ENCODE measurements around the gene RMI2. TPM values are rescaled to one million over a fixed set of nuclear protein-coding genes. Genes with fewer than 3 reads are reported as not detected.

Gene RMI2
- total RNA-seq, 5 donors from 2014 or later (not counting 1 experiment from before 2014, with no cell fraction given) = 1.8 to 6.3 (median 4.2) TPM

- Mint-ChIP-seq H3K36me3 (no peaks in the 10 kb centered on the region), H3K9me3 (no peaks in the 10 kb centered on the region), H3K4me1 (peaks cover 8 to 15% (median 9%) of the 10 kb centered on the region in 3 donors), H3K27ac (no peak overlapping the region), H3K4me3 (no peak overlapping the region), H3K27me3 (no peaks in the 10 kb centered on the region)
- ATAC-seq (replicated peaks in 1 of 4) (no peak), DNase-seq (no peak)
- ChIA-PET CTCF (no interaction called here), POLR2A (interaction anchor here in 1 of 2 donors (0.7 kb wide), 1 partner anchor 314 kb away, joined by 7 read pairs; no protein-coding TSS in a partner anchor)
- 100% methylated on average over 1 of the region's 4 CpGs for WGBS (ENCODE audit: insufficient coverage)
- Histone ChIP-seq H3K36me3 (ENCODE audit: control insufficient read depth in 2 of 2, extremely low read depth in 1 of 2, insufficient read depth in 1 of 2, low read length in 1 of 2) (no peaks in the 10 kb centered on the region), H3K4me3 (ENCODE audit: control insufficient read depth in 1 of 2, extremely low read depth in 1 of 2, low read length in 1 of 2) (no peak overlapping the region), H3K4me1 (ENCODE audit: control insufficient read depth in 1 of 2, extremely low read depth in 1 of 2, insufficient read depth in 2 of 2, low read length in 2 of 2) (peaks cover 5 to 11% of the 10 kb centered on the region in 2 experiments), H3K27me3 (replicated peaks in 1 of 2; ENCODE audit: control insufficient read depth in 2 of 2, extremely low read depth in 1 of 2, insufficient read depth in 2 of 2, low read length in 1 of 2) (peaks cover 0 to 6% of the 10 kb centered on the region in 2 experiments), H3K9me3 (no peaks in the 10 kb centered on the region), H3K27ac (ENCODE audit: low read length) (no peak overlapping the region)
Observed at GRCh38 chr16:11340710-11341109, 4.5 kb upstream of the RMI2 start.

GRCh38 chr16:11341371-11341770 is 3.9 kb upstream of the RMI2 start:
- H3K27ac Mint-ChIP-seq = no peak overlapping the region
- no peaks in the 10 kb centered on the region for H3K9me3 Mint-ChIP-seq
- 89% methylated on average over 3 of the region's 9 CpGs for WGBS (ENCODE audit: insufficient coverage)
- H3K4me1 Mint-ChIP-seq = peaks cover 9 to 19% (median 14%) of the 10 kb centered on the region in 3 donors
- H3K4me1 ChIP-seq (ENCODE audit: control insufficient read depth in 1 of 2, extremely low read depth in 1 of 2, insufficient read depth in 2 of 2, low read length in 2 of 2) = peaks cover 5 to 18% of the 10 kb centered on the region in 2 experiments
- POLR2A ChIA-PET = no interaction called here
- H3K9me3 ChIP-seq = no peaks in the 10 kb centered on the region
- H3K4me3 ChIP-seq (ENCODE audit: control insufficient read depth in 1 of 2, extremely low read depth in 1 of 2, low read length in 1 of 2) = no peak overlapping the region
- DNase-seq (no peak), ATAC-seq (replicated peaks in 1 of 4) (no peak)
- H3K27me3 Mint-ChIP-seq = no peaks in the 10 kb centered on the region
- CTCF ChIA-PET = interaction anchor here in 1 of 2 donors (0.5 kb wide), 1 partner anchor 204 kb away, joined by 8 read pairs; no protein-coding TSS in a partner anchor
- H3K27me3 ChIP-seq (replicated peaks in 1 of 2; ENCODE audit: control insufficient read depth in 2 of 2, extremely low read depth in 1 of 2, insufficient read depth in 2 of 2, low read length in 1 of 2) = peaks cover 0 to 9% of the 10 kb centered on the region in 2 experiments
- H3K36me3 Mint-ChIP-seq = no peaks in the 10 kb centered on the region
- H3K27ac ChIP-seq (ENCODE audit: low read length) = no peak overlapping the region
- no peak overlapping the region for H3K4me3 Mint-ChIP-seq
- H3K36me3 ChIP-seq (ENCODE audit: control insufficient read depth in 2 of 2, extremely low read depth in 1 of 2, insufficient read depth in 1 of 2, low read length in 1 of 2) = no peaks in the 10 kb centered on the region

DNA sequence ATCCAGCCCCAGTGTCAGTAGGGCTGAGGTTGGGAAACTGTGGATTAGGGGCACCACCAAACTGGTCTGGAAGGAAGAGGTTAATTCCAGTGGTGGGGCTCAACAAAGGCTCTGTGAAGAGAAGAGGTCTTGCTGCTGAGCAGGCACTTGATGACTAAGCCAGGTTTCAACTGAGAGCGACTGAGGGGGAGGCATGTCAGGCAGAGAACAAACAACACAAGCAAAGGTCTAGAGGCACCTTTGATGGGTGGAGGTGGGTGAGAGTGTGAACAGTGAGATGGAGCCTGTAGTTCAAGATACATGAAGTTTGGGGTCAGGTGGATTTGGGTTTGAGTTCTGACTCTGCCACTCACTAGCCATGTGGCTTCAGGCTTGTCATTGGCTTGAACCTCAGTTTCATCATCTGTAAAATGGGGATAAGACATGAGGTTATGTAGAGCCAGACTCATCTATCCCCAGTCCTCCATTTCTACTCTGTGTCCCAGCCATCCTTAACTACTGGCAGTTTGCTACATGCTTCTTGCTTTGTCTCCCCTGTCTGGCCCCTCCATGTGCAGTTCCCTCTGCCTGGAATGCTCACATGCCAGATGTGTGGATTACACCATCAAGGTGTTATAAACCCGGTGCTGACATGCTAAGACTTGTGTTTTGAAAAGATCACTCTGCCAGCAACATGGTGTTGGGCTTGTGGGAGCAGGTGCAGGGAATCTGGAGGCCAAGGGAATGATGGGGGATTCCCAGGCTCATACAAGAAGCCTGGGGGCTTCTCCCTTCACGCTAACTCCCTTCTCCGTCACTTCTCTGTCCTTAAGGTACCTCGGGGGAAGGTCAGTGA is 3.0 kb upstream of the RMI2 start:
- H3K27me3 Mint-ChIP-seq = no peaks in the 10 kb centered on the region
- no peak overlapping the region for H3K4me3 Mint-ChIP-seq
- H3K27ac Mint-ChIP-seq = peak overlapping the region in 1 of 2 donors; percentile 52
- peaks cover 17 to 20% (median 20%) of the 10 kb centered on the region in 3 donors for H3K4me1 Mint-ChIP-seq
- WGBS (ENCODE audit: insufficient coverage) = 11% methylated on average over 1 of the region's 5 CpGs
- H3K27me3 ChIP-seq (replicated peaks in 1 of 2; ENCODE audit: control insufficient read depth in 2 of 2, extremely low read depth in 1 of 2, insufficient read depth in 2 of 2, low read length in 1 of 2) = peaks cover 0 to 14% of the 10 kb centered on the region in 2 experiments
- CTCF ChIA-PET = no interaction called here
- H3K36me3 ChIP-seq (ENCODE audit: control insufficient read depth in 2 of 2, extremely low read depth in 1 of 2, insufficient read depth in 1 of 2, low read length in 1 of 2) = no peaks in the 10 kb centered on the region
- no peaks in the 10 kb centered on the region for H3K36me3 Mint-ChIP-seq
- peaks cover 5 to 21% of the 10 kb centered on the region in 2 experiments for H3K4me1 ChIP-seq (ENCODE audit: control insufficient read depth in 1 of 2, extremely low read depth in 1 of 2, insufficient read depth in 2 of 2, low read length in 2 of 2)
- no peaks in the 10 kb centered on the region for H3K9me3 ChIP-seq
- no peak overlapping the region for H3K4me3 ChIP-seq (ENCODE audit: control insufficient read depth in 1 of 2, extremely low read depth in 1 of 2, low read length in 1 of 2)
- no peak for ATAC-seq (replicated peaks in 1 of 4)
- POLR2A ChIA-PET = no interaction called here
- no peak overlapping the region for H3K27ac ChIP-seq (ENCODE audit: low read length)
- H3K9me3 Mint-ChIP-seq = no peaks in the 10 kb centered on the region
- DNase-seq = no peak

GRCh38 chr16:11346700-11347319 is 1.6 kb downstream of the RMI2 start:
- peaks cover 20 to 27% (median 25%) of the 10 kb centered on the region in 3 donors for H3K4me1 Mint-ChIP-seq
- DNase-seq = no peak
- WGBS (ENCODE audit: insufficient coverage) = 93% methylated on average over 5 of the region's 9 CpGs
- H3K27me3 Mint-ChIP-seq = no peaks in the 10 kb centered on the region
- ChIA-PET CTCF (no interaction called here), POLR2A (no interaction called here)
- peak overlapping the region; percentile 78 to 88 (median 84) for H3K4me3 Mint-ChIP-seq
- peak overlapping the region in 1 of 2 donors; percentile 61 for H3K27ac Mint-ChIP-seq
- no peak overlapping the region for H3K4me3 ChIP-seq (ENCODE audit: control insufficient read depth in 1 of 2, extremely low read depth in 1 of 2, low read length in 1 of 2)
- H3K36me3 ChIP-seq (ENCODE audit: control insufficient read depth in 2 of 2, extremely low read depth in 1 of 2, insufficient read depth in 1 of 2, low read length in 1 of 2) = no peaks in the 10 kb centered on the region
- H3K9me3 Mint-ChIP-seq = no peaks in the 10 kb centered on the region
- H3K27me3 ChIP-seq (replicated peaks in 1 of 2; ENCODE audit: control insufficient read depth in 2 of 2, extremely low read depth in 1 of 2, insufficient read depth in 2 of 2, low read length in 1 of 2) = peaks cover 0 to 14% of the 10 kb centered on the region in 2 experiments
- ATAC-seq (replicated peaks in 1 of 4) = no peak
- peaks cover 4% of the 10 kb centered on the region for H3K36me3 Mint-ChIP-seq
- H3K4me1 ChIP-seq (ENCODE audit: control insufficient read depth in 1 of 2, extremely low read depth in 1 of 2, insufficient read depth in 2 of 2, low read length in 2 of 2) = peaks cover 5 to 24% of the 10 kb centered on the region in 2 experiments
- no peaks in the 10 kb centered on the region for H3K9me3 ChIP-seq
- H3K27ac ChIP-seq (ENCODE audit: low read length) = no peak overlapping the region

- CTCF ChIA-PET = interaction anchor here in 1 of 2 donors (0.7 kb wide), 1 partner anchor 23 kb away, joined by 3 read pairs; no protein-coding TSS in a partner anchor
- no peaks in the 10 kb centered on the region for H3K9me3 Mint-ChIP-seq
- Histone ChIP-seq H3K36me3 (ENCODE audit: control insufficient read depth in 2 of 2, extremely low read depth in 1 of 2, insufficient read depth in 1 of 2, low read length in 1 of 2) (no peaks in the 10 kb centered on the region), H3K4me1 (ENCODE audit: control insufficient read depth in 1 of 2, extremely low read depth in 1 of 2, insufficient read depth in 2 of 2, low read length in 2 of 2) (peaks cover 5 to 24% of the 10 kb centered on the region in 2 experiments), H3K27me3 (replicated peaks in 1 of 2; ENCODE audit: control insufficient read depth in 2 of 2, extremely low read depth in 1 of 2, insufficient read depth in 2 of 2, low read length in 1 of 2) (peaks cover 0 to 16% of the 10 kb centered on the region in 2 experiments), H3K9me3 (no peaks in the 10 kb centered on the region), H3K4me3 (ENCODE audit: control insufficient read depth in 1 of 2, extremely low read depth in 1 of 2, low read length in 1 of 2) (no peak overlapping the region), H3K27ac (ENCODE audit: low read length) (no peak overlapping the region)
- ATAC-seq (replicated peaks in 1 of 4) (no peak), DNase-seq (no peak)
- H3K27ac Mint-ChIP-seq = no peak overlapping the region
- peaks cover 20 to 23% (median 21%) of the 10 kb centered on the region in 3 donors for H3K4me1 Mint-ChIP-seq
- peaks cover 4% of the 10 kb centered on the region for H3K36me3 Mint-ChIP-seq
- POLR2A ChIA-PET = no interaction called here
- WGBS (ENCODE audit: insufficient coverage) = 100% methylated on average over 4 of the region's 7 CpGs
- H3K27me3 Mint-ChIP-seq = no peaks in the 10 kb centered on the region
- no peak overlapping the region for H3K4me3 Mint-ChIP-seq
Observed at GRCh38 chr16:11347831-11348230, 2.6 kb downstream of the RMI2 start.

- DNase-seq (no peak), ATAC-seq (replicated peaks in 1 of 4) (no peak)
- H3K9me3 ChIP-seq = no peaks in the 10 kb centered on the region
- H3K4me1 ChIP-seq (ENCODE audit: control insufficient read depth in 1 of 2, extremely low read depth in 1 of 2, insufficient read depth in 2 of 2, low read length in 2 of 2) = peaks cover 7 to 27% of the 10 kb centered on the region in 2 experiments
- WGBS (ENCODE audit: insufficient coverage) = 97% methylated on average over 12 of the region's 16 CpGs
- H3K4me3 ChIP-seq (ENCODE audit: control insufficient read depth in 1 of 2, extremely low read depth in 1 of 2, low read length in 1 of 2) = no peak overlapping the region
- H3K27ac ChIP-seq (ENCODE audit: low read length) = no peak overlapping the region
- Mint-ChIP-seq H3K4me1 (peaks cover 27 to 32% (median 31%) of the 10 kb centered on the region in 3 donors), H3K9me3 (no peaks in the 10 kb centered on the region), H3K27ac (peak overlapping the region in 1 of 2 donors; percentile 12), H3K27me3 (no peaks in the 10 kb centered on the region), H3K36me3 (peaks cover 4% of the 10 kb centered on the region), H3K4me3 (no peak overlapping the region)
- ChIA-PET POLR2A (no interaction called here), CTCF (no interaction called here)
- H3K27me3 ChIP-seq (replicated peaks in 1 of 2; ENCODE audit: control insufficient read depth in 2 of 2, extremely low read depth in 1 of 2, insufficient read depth in 2 of 2, low read length in 1 of 2) = peaks cover 0 to 17% of the 10 kb centered on the region in 2 experiments
- H3K36me3 ChIP-seq (ENCODE audit: control insufficient read depth in 2 of 2, extremely low read depth in 1 of 2, insufficient read depth in 1 of 2, low read length in 1 of 2) = no peaks in the 10 kb centered on the region
Observed at GRCh38 chr16:11348737-11349598, 3.7 kb downstream of the RMI2 start.

Data from T-cell (primary cell).